GM13976 (cell line): Measurements from ENCODE around the gene ADGRG2.

Experiments used
- DNase-seq: peaks from one replicate; pipeline ENCODE4 v3.0.0; 2012; ENCODE audit warnings: low spot score
- CTCF ChIP-seq: IDR thresholded peaks from 2 replicates; pipeline ENCODE4 v1.5.1; 2012; ENCODE audit warnings: borderline replicate concordance, mild to moderate bottlenecking; ENCODE audit not compliant: insufficient read depth; ENCODE audit errors: extremely low read depth, missing control alignments, control extremely low read depth
- in situ Hi-C: fragments of 300-500 bp; cut with MboI; formaldehyde crosslinking; loops from one replicate; pipeline ENCODE4 v1.12.0; 2022; ENCODE audit warnings: low sequenced_read_pairs, mixed read lengths, inconsistent platforms; ENCODE audit not compliant: unreplicated experiment

Gene ADGRG2

DNA sequence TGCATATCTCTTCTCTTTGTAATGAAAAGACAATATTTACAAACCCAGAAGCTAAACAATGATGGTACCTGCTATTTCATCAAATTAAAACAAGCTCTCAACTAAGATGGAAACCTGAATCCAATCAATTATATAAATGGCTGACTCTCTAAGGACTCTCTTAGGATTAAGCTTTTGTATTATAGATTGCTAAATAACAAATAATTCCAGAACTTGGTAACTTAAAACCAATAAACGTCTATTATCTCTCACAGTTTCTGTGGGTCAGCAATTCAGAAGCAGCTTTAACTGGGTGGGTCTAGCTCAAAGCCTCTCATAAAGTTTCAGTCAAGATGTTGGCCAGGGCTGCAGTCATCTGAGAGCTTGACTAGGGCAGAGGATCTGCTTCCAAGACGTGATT is 150.8 kb downstream of the ADGRG2 start:
- no peak for TF ChIP-seq CTCF
- DNase-seq = no peak
- in situ Hi-C loops = no loop called here

GRCh38 chrX:18970465-18970864 is 151.8 kb downstream of the ADGRG2 start:
- DNase-seq = no peak
- TF ChIP-seq CTCF = no peak
- in situ Hi-C loops = no loop called here

DNA sequence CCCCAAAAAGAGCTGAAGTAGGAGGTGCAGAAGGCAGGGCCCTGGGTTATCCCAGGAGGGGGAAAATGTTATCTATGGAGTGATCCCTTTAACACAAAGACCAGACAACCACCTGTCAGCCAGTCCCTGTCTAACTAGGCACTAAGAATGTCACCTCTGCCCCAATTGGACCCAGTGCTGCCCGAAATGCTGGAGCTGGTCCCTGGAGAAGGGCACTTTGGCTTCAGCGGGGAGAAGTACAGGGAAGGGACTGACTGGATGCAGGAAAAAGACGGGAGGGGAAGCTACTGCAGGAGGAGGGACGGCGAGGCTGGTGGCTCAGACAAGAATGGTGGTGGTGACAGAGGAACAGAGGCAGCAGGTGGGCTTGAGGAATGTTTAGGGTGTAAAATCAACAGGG is 155.6 kb downstream of the ADGRG2 start:
- in situ Hi-C loops = no loop called here
- DNase-seq = no peak
- no peak for TF ChIP-seq CTCF

DNA sequence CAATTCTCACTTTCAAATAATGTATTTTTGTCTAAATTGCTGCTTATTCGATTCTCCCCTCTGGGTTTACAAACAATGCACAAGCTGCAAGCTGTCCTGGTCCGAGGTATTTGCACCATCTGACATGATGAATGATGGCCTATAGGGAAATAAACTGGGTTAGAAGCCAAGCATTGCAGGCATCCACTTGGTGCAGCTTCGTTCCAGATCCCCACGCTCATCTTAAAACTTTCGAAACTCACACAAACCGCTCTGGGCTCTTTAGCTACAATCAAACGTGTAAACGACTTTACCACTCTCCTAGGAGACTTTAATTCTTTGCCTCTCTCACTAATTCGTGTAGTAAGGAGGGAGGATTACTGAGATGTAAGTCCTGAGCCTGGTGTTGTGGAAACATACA is 157.4 kb downstream of the ADGRG2 start:
- in situ Hi-C loops = no loop called here
- no peak for DNase-seq
- no peak for TF ChIP-seq CTCF

- in situ Hi-C loops = no loop called here
- TF ChIP-seq CTCF = no peak
- DNase-seq = no peak
Observed at GRCh38 chrX:18964026-18964425, 158.2 kb downstream of the ADGRG2 start.

GRCh38 chrX:18962329-18962728 is 159.9 kb downstream of the ADGRG2 start:
- no peak for TF ChIP-seq CTCF
- no peak for DNase-seq
- in situ Hi-C loops = no loop called here

GRCh38 chrX:18961686-18962085 is 160.6 kb downstream of the ADGRG2 start:
- DNase-seq = no peak
- no peak for TF ChIP-seq CTCF
- in situ Hi-C loops = no loop called here
